Osteoblast (primary cell): ENCODE data around the gene AQP6. TPM values are rescaled to one million over a fixed set of nuclear protein-coding genes. Genes with fewer than 3 reads are reported as not detected.

ENCODE experiments used
- DNase-seq: peaks from one replicate; pipeline ENCODE4 v3.0.0; 2011; ENCODE audit warnings: low spot score, mixed read lengths; ENCODE audit not compliant: insufficient read length; ENCODE audit errors: missing footprints
- H2AFZ ChIP-seq: 2 replicates; pipeline ENCODE4 v1.6.0; 2011; ENCODE audit warnings: mild to moderate bottlenecking, low read length
- H3K27ac ChIP-seq: 2 replicates; pipeline ENCODE4 v1.5.1; 2011; ENCODE audit warnings: mild to moderate bottlenecking, low read depth, low read length, moderate library complexity
- H3K27me3 ChIP-seq: 2 replicates; pipeline ENCODE4 v1.6.0; 2012; ENCODE audit warnings: mild to moderate bottlenecking, control low read depth, inconsistent platforms, low read length, moderate library complexity; ENCODE audit not compliant: insufficient read depth
- H3K36me3 ChIP-seq: 2 replicates; pipeline ENCODE4 v1.5.1; 2011; ENCODE audit warnings: mild to moderate bottlenecking, low read length, control low read depth, moderate library complexity; ENCODE audit not compliant: insufficient read depth
- H3K4me1 ChIP-seq: 2 replicates; pipeline ENCODE4 v1.5.1; 2011; ENCODE audit warnings: mild to moderate bottlenecking, low read length, control low read depth, moderate library complexity; ENCODE audit not compliant: insufficient read depth
- H3K4me2 ChIP-seq: 2 replicates; pipeline ENCODE4 v1.6.0; 2011; ENCODE audit warnings: mild to moderate bottlenecking, low read length; ENCODE audit not compliant: insufficient read depth
- H3K4me3 ChIP-seq: fragments of 200-600 bp; sonication (generic); 3 replicates; pipeline ENCODE4 v1.5.1; 2012; ENCODE audit warnings: mild to moderate bottlenecking, low read length, inconsistent platforms; ENCODE audit not compliant: insufficient read depth
- H3K79me2 ChIP-seq: 2 replicates; pipeline ENCODE4 v1.6.0; 2012; ENCODE audit warnings: mild to moderate bottlenecking, low read length, control low read depth, inconsistent platforms; ENCODE audit not compliant: insufficient read depth
- H3K9me3 ChIP-seq: 2 replicates; pipeline ENCODE4 v1.5.1; 2011; ENCODE audit warnings: low read depth, low read length, control low read depth
- H4K20me1 ChIP-seq: 2 replicates; pipeline ENCODE4 v1.6.0; 2012; ENCODE audit warnings: mild to moderate bottlenecking, low read length, control low read depth; ENCODE audit not compliant: insufficient read depth
- total RNA-seq: library from RNA; depleted of rRNA; stranded (reverse); fragments of >200 nt; gene quantifications from 2 replicates; pipeline ENCODE4 v1.2.3, GENCODE V29; 2012
- TF ChIP-seq, protein P1 (sequence below): IDR thresholded peaks from 2 replicates; pipeline ENCODE4 v1.5.1; 2011; ENCODE audit warnings: mild to moderate bottlenecking, low read depth, low read length, moderate library complexity; ENCODE audit errors: extremely low read depth

AQP6 gene
- total RNA-seq, 1 donor: not detected

DNA sequence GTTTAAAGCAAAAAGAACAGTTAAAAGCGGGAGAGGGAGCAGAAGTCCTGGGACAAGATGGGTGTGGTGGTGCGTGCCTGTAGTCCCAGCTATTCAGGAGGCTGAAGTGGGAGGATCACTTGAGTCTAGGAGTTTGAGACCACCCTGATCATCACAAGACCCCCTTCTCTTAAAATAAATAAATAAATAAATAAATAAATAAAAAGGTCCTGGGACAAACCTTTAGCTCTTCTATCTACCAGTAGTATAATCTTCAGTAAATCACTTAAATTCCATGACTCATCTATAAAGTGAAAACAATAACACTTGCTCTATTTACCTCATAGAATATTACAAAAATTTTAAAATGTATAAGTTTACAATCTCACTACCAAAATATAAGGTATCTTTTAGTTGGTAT is 46.8 kb downstream of the AQP6 start:
- H3K9me3 ChIP-seq: no peaks in the 10 kb centered on the region
- no peaks in the 10 kb centered on the region for H4K20me1 ChIP-seq
- H3K4me2 ChIP-seq: no peak overlapping the region
- peaks cover 97% of the 10 kb centered on the region for H3K79me2 ChIP-seq
- peak overlapping the region; percentile 75 for H3K27ac ChIP-seq
- H3K27me3 ChIP-seq: no peaks in the 10 kb centered on the region
- H3K4me3 ChIP-seq: no peak overlapping the region
- DNase-seq: no peak
- TF ChIP-seq, protein P1, sequence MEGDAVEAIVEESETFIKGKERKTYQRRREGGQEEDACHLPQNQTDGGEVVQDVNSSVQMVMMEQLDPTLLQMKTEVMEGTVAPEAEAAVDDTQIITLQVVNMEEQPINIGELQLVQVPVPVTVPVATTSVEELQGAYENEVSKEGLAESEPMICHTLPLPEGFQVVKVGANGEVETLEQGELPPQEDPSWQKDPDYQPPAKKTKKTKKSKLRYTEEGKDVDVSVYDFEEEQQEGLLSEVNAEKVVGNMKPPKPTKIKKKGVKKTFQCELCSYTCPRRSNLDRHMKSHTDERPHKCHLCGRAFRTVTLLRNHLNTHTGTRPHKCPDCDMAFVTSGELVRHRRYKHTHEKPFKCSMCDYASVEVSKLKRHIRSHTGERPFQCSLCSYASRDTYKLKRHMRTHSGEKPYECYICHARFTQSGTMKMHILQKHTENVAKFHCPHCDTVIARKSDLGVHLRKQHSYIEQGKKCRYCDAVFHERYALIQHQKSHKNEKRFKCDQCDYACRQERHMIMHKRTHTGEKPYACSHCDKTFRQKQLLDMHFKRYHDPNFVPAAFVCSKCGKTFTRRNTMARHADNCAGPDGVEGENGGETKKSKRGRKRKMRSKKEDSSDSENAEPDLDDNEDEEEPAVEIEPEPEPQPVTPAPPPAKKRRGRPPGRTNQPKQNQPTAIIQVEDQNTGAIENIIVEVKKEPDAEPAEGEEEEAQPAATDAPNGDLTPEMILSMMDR: no peak
- no peak overlapping the region for H2AFZ ChIP-seq
- peaks cover under 1% of the 10 kb centered on the region for H3K36me3 ChIP-seq
- H3K4me1 ChIP-seq: peaks cover 42% of the 10 kb centered on the region

DNA sequence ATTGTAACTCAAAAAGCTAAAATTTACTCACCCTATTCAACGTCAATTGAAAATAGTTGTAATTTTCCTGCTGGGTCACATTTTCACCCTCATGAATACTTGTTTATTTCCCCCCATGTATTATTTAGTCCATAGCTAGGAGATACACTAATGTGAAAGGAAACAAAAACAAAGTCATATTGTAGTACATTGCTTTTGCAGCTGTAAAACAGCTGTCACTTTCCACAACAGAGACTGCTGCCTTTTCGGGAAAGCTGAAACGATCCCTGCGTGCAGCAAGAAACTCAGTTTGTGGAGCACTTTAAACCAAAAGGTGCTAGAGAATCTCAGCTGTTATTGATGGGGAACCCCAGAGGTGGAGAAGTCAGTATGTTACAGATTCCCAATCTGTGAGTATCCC is 48.3 kb downstream of the AQP6 start:
- H3K9me3 ChIP-seq: no peaks in the 10 kb centered on the region
- peak overlapping the region; percentile 10 for H3K4me3 ChIP-seq
- peaks cover 49% of the 10 kb centered on the region for H3K4me1 ChIP-seq
- H2AFZ ChIP-seq: peak overlapping the region; percentile 52
- DNase-seq: peak; percentile 44
- H3K4me2 ChIP-seq: peak overlapping the region; percentile 51
- H4K20me1 ChIP-seq: no peaks in the 10 kb centered on the region
- H3K79me2 ChIP-seq: peaks cover 92% of the 10 kb centered on the region
- H3K36me3 ChIP-seq: no peaks in the 10 kb centered on the region
- H3K27me3 ChIP-seq: no peaks in the 10 kb centered on the region
- peak overlapping the region; percentile 7 for H3K27ac ChIP-seq
- TF ChIP-seq, protein P1: no peak

DNA sequence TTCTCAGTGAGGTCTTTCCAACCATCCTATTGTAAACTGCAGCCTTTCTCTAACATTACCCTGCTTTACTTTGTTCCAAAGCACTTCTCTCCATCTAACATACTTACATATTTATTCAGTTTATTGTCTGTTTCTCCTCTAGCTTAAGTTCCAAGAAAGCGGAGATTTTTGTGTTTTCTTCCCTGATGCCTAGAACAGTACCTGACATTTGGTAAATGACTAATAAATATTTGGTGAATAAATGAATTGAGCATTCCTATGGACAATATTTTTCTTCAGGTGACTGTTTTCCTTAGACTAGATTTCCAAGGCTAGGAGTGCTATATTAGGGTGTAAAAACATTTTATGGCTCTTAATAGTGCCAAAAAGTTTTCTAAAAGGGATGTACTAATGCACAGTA is 50.2 kb downstream of the AQP6 start:
- peak overlapping the region; percentile 20 for H3K27ac ChIP-seq
- H3K27me3 ChIP-seq: no peaks in the 10 kb centered on the region
- no peak overlapping the region for H2AFZ ChIP-seq
- H3K9me3 ChIP-seq: no peaks in the 10 kb centered on the region
- H3K79me2 ChIP-seq: peaks cover 74% of the 10 kb centered on the region
- no peaks in the 10 kb centered on the region for H3K36me3 ChIP-seq
- H3K4me3 ChIP-seq: no peak overlapping the region
- TF ChIP-seq, protein P1: no peak
- DNase-seq: peak; percentile 63
- H3K4me2 ChIP-seq: no peak overlapping the region
- no peaks in the 10 kb centered on the region for H4K20me1 ChIP-seq
- peaks cover 38% of the 10 kb centered on the region for H3K4me1 ChIP-seq

DNA sequence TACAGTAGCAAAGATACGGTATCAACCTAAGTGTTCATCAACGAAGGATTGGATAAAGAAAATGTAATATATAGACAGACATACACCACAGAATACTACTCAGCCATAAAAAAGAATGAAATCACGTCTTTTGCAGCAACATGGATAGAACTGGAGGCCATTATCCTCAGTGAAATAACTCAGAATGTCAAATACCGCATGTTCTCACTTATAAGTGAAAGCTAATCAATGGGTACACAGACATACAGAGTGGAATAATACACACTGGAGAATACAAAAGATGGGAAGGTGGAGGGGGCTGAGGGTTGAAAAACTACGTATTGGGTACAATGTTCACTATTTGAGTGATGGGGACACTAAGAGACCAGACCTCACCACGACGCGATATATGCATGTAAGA is 51.5 kb downstream of the AQP6 start:
- DNase-seq: no peak
- TF ChIP-seq, protein P1: no peak
- Histone ChIP-seq H3K4me3 (peak overlapping the region; percentile 92), H3K36me3 (no peaks in the 10 kb centered on the region), H3K79me2 (peaks cover 61% of the 10 kb centered on the region), H4K20me1 (no peaks in the 10 kb centered on the region), H3K4me1 (peaks cover 28% of the 10 kb centered on the region), H3K27me3 (no peaks in the 10 kb centered on the region), H2AFZ (peak overlapping the region; percentile 19), H3K27ac (peak overlapping the region; percentile 71), H3K9me3 (no peaks in the 10 kb centered on the region), H3K4me2 (peak overlapping the region; percentile 89)
